HCT116 (cell line): ENCODE data around the gene CDK5R1. TPM values are rescaled to one million over a fixed set of nuclear protein-coding genes. Genes with fewer than 3 reads are reported as not detected.

Experiments used
- ATAC-seq: fragments of 200-7000 bp; cut with Tn5 transposase; 2 replicates; pipeline ENCODE4 v1.9.1; 2020; ENCODE audit warnings: mild to moderate bottlenecking, moderate library complexity
- BruUV-seq: library from RNA; stranded (reverse); fragments of 400-500 nt; replicated peaks from 2 replicates; lab custom pipeline; 2021; lab: Mats Ljungman, UMichigan
- CTCF ChIA-PET: fragments of 300-600 bp; sonication (Branson Sonifier 250); formaldehyde crosslinking; loops from one replicate; lab custom pipeline; 2021; ENCODE audit warnings: antibody characterized with exemption; lab: Charles Lee
- POLR2A ChIA-PET: fragments of 300-600, 350-600 bp; sonication (Branson Sonifier 250); formaldehyde crosslinking; loops from one replicate; lab custom pipeline; 2021; ENCODE audit warnings: antibody characterized with exemption; lab: Charles Lee
- RAD21 ChIA-PET, 2 experiments: fragments of 300-600 bp; sonication (Branson Sonifier 250); formaldehyde crosslinking; loops; one replicate each; lab custom pipeline; 2023; ENCODE audit warnings: low total read pairs in 2 of 2; ENCODE audit not compliant: uncharacterized antibody in 2 of 2, unreplicated experiment in 2 of 2, low non-redundant PET in 1 of 2; lab: Charles Lee
- DNase-seq: peaks from one replicate; pipeline ENCODE4 v3.0.0-alpha.2; 2010; ENCODE audit warnings: low read depth, low spot score
- H2AFZ ChIP-seq: fragments of 200-600 bp; shearing (Covaris generic), sonication (generic); 2 replicates; pipeline ENCODE4 v1.6.1; 2017; ENCODE audit warnings: low read depth, mixed run types, mixed read lengths, antibody characterized with exemption, low read length; ENCODE audit not compliant: poor library complexity, severe bottlenecking
- H3K27ac ChIP-seq: 2 replicates; pipeline ENCODE4 v1.5.1; 2012; ENCODE audit warnings: low read depth, low read length
- H3K27me3 ChIP-seq: fragments of 200-600 bp; sonication (generic); 2 replicates; pipeline ENCODE4 v1.6.1; 2016; ENCODE audit warnings: mixed run types, low read length, mixed read lengths; ENCODE audit not compliant: insufficient read depth
- H3K36me3 ChIP-seq, 2 experiments: fragments of 200-500 bp in 1 of 2; fragments of 200-600 bp in 1 of 2; sonication (Bioruptor generic) in 1 of 2; sonication (generic) in 1 of 2; 2 replicates each; pipeline versions ENCODE4 v1.5.1 to v1.6.1; 2014 to 2016; ENCODE audit warnings: low read length in 2 of 2, inconsistent platforms in 1 of 2, mixed read lengths in 1 of 2, mixed run types in 1 of 2; ENCODE audit not compliant: insufficient read depth in 2 of 2, control insufficient read depth in 1 of 2
- H3K4me1 ChIP-seq, 2 experiments: fragments of 200-600 bp in 1 of 2; sonication (generic) in 1 of 2; 2 replicates each; pipeline versions ENCODE4 v1.5.1 to v1.6.1; 2012 to 2017; ENCODE audit warnings: low read length in 2 of 2, inconsistent platforms in 1 of 2, mild to moderate bottlenecking in 1 of 2, mixed read lengths in 1 of 2, mixed run types in 1 of 2, moderate library complexity in 1 of 2; ENCODE audit not compliant: insufficient read depth in 2 of 2, control insufficient read depth in 1 of 2
- H3K4me2 ChIP-seq: fragments of 200-600 bp; sonication (generic); 2 replicates; pipeline ENCODE4 v1.6.1; 2017; ENCODE audit warnings: mixed run types, low read length, mixed read lengths
- H3K4me3 ChIP-seq, 2 experiments: fragments of 200-600 bp in 1 of 2; sonication (generic) in 1 of 2; replicated peaks in 1 of 2; 2 replicates each; pipeline ENCODE4 v1.5.1; 2011 to 2016; ENCODE audit warnings: low read length in 2 of 2, control low read depth in 1 of 2, low read depth in 1 of 2, mild to moderate bottlenecking in 1 of 2, mixed read lengths in 1 of 2, mixed run types in 1 of 2
- H3K79me2 ChIP-seq: fragments of 200-600 bp; sonication (generic); 2 replicates; pipeline ENCODE4 v1.6.1; 2017; ENCODE audit warnings: mild to moderate bottlenecking, mixed run types, low read length, moderate library complexity, mixed read lengths; ENCODE audit not compliant: insufficient read depth
- H3K9ac ChIP-seq: fragments of 200-600 bp; sonication (generic); 2 replicates; pipeline ENCODE4 v1.6.1; 2016; ENCODE audit warnings: low read length, mixed read lengths
- H3K9me2 ChIP-seq: fragments of 200-600 bp; sonication (generic), shearing (Covaris generic); 2 replicates; pipeline ENCODE4 v1.6.1; 2017; ENCODE audit warnings: mixed run types, mild to moderate bottlenecking, moderate library complexity; ENCODE audit not compliant: insufficient read depth
- H3K9me3 ChIP-seq, 2 experiments: fragments of 200-500 bp in 1 of 2; fragments of 200-600 bp in 1 of 2; sonication (Bioruptor generic) in 1 of 2; sonication (generic) in 1 of 2; 2 replicates each; pipeline ENCODE4 v1.6.1; 2014 to 2017; ENCODE audit warnings: low read length in 2 of 2, mixed read lengths in 2 of 2, inconsistent platforms in 1 of 2, low read depth in 1 of 2, mild to moderate bottlenecking in 1 of 2, mixed run types in 1 of 2, moderate library complexity in 1 of 2; ENCODE audit not compliant: control insufficient read depth in 1 of 2, insufficient read depth in 1 of 2
- H4K20me1 ChIP-seq: fragments of 200-600 bp; sonication (generic), shearing (Covaris generic); 2 replicates; pipeline ENCODE4 v1.6.1; 2017; ENCODE audit warnings: mixed run types, mild to moderate bottlenecking, moderate library complexity; ENCODE audit not compliant: insufficient read depth
- ATF3 ChIP-seq: IDR thresholded peaks from 2 replicates; pipeline ENCODE4 v1.6.1; 2012
- CEBPB ChIP-seq: IDR thresholded peaks from 2 replicates; pipeline ENCODE4 v1.6.1; 2012; ENCODE audit warnings: low read depth
- CTCF ChIP-seq, 3 experiments: fragments of 200-600 bp in 1 of 3; sonication (generic) in 1 of 3; IDR thresholded peaks in 2 of 3; conservative IDR thresholded peaks in 1 of 3; 2 replicates each; pipeline ENCODE4 v1.5.1; 2012 to 2017; ENCODE audit warnings: low read depth in 2 of 3, low read length in 2 of 3, antibody characterized with exemption in 1 of 3, borderline replicate concordance in 1 of 3, control low read depth in 1 of 3, mild to moderate bottlenecking in 1 of 3, mixed read lengths in 1 of 3, mixed run types in 1 of 3, moderate library complexity in 1 of 3; ENCODE audit not compliant: insufficient read depth in 1 of 3
- EGR1 ChIP-seq: IDR thresholded peaks from 2 replicates; pipeline ENCODE4 v1.6.1; 2012; ENCODE audit warnings: low read depth
- ELF1 ChIP-seq: IDR thresholded peaks from 2 replicates; pipeline ENCODE4 v1.6.1; 2012; ENCODE audit warnings: low read depth, borderline replicate concordance
- EZH2 ChIP-seq: fragments of 200-600 bp; sonication (generic); IDR thresholded peaks from 2 replicates; pipeline ENCODE4 v1.6.1; 2017; ENCODE audit warnings: antibody characterized with exemption, mixed run types
- EZH2phosphoT487 ChIP-seq: fragments of 200-600 bp; IDR thresholded peaks from 2 replicates; pipeline ENCODE4 v1.6.1; 2018; ENCODE audit warnings: antibody characterized with exemption, borderline replicate concordance
- POLR2AphosphoS5 ChIP-seq: IDR thresholded peaks from 2 replicates; pipeline ENCODE4 v1.6.1; 2011; ENCODE audit warnings: mild to moderate bottlenecking, low read depth, low read length, moderate library complexity
- YY1 ChIP-seq: IDR thresholded peaks from 2 replicates; pipeline ENCODE4 v1.6.1; 2011; ENCODE audit warnings: low read length, low read depth, moderate library complexity, mild to moderate bottlenecking; ENCODE audit not compliant: insufficient replicate concordance; ENCODE audit errors: extremely low read depth
- ZBTB33 ChIP-seq: IDR thresholded peaks from 2 replicates; pipeline ENCODE4 v1.6.1; 2011; ENCODE audit warnings: mild to moderate bottlenecking, low read length, moderate library complexity; ENCODE audit not compliant: insufficient replicate concordance; ENCODE audit errors: extremely low read depth
- ZNF274 ChIP-seq: fragments of 200-500 bp; sonication (Bioruptor generic); IDR thresholded peaks from 2 replicates; pipeline ENCODE4 v1.6.1; 2014; ENCODE audit warnings: mild to moderate bottlenecking, low read depth, low read length, inconsistent platforms
- intact Hi-C: fragments of 100-400 bp; cut with micrococcal nuclease; formaldehyde crosslinking; loops from 2 replicates; pipeline ENCODE4 v1.10.0; 2022
- total RNA-seq: library from RNA; stranded (reverse); gene quantifications from one replicate; pipeline ENCODE4 v1.2.1, GENCODE V29; 2021; ENCODE audit not compliant: unreplicated experiment

Gene CDK5R1
- total RNA-seq, 1 experiment from 2014 or later: 5.4 TPM

GRCh38 chr17:32488177-32488542 lies 1.4 kb downstream of the CDK5R1 start:
- H4K20me1 ChIP-seq: no peaks in the 10 kb centered on the region
- CTCF ChIA-PET: no interaction called here
- no TSS peak for BruUV-seq
- no peak overlapping the region for H2AFZ ChIP-seq
- H3K9me3 ChIP-seq: no peaks in the 10 kb centered on the region
- H3K36me3 ChIP-seq: peaks cover 0 to 4% of the 10 kb centered on the region in 2 experiments; a peak in 2 of 4 replicates
- TF ChIP-seq ZNF274: no peak
- TF ChIP-seq CTCF (IDR thresholded peaks at IDR 0.05 in 2 of 3, conservative IDR thresholded peaks at IDR 0.05 in 1 of 3; ENCODE audit: borderline replicate concordance in 1 of 3, insufficient read depth in 1 of 3, low read depth in 2 of 3, low read length in 2 of 3): no peak
- TF ChIP-seq EZH2phosphoT487: no peak
- no peak for TF ChIP-seq ELF1
- TF ChIP-seq ZBTB33: no peak
- no peak for TF ChIP-seq ATF3
- no peak for TF ChIP-seq EGR1
- TF ChIP-seq POLR2AphosphoS5: no peak
- TF ChIP-seq EZH2: no peak
- no peak for TF ChIP-seq CEBPB
- TF ChIP-seq YY1: no peak
- TF ChIP-seq, all 23 proteins: peak for 0
- Histone ChIP-seq H3K9me2 (no peaks in the 10 kb centered on the region), H3K4me1 (peaks cover 15 to 33% of the 10 kb centered on the region in 2 experiments), H3K79me2 (no peaks in the 10 kb centered on the region), H3K9ac (no peak overlapping the region), H3K27ac (no peak overlapping the region), H3K4me2 (peak overlapping the region; percentile 86), H3K27me3 (no peaks in the 10 kb centered on the region), H3K4me3 (no peak overlapping the region)
- intact Hi-C loops: no loop called here
- DNase-seq (no peak), ATAC-seq (no peak)
- POLR2A ChIA-PET: no interaction called here
- RAD21 ChIA-PET: no interaction called here
